GM19099 (cell line): ENCODE results near the gene ISL2.

Source experiments
- POLR2A ChIP-seq: IDR thresholded peaks from 3 replicates; pipeline ENCODE4 v1.6.1; 2011; ENCODE audit warnings: low read depth; ENCODE audit not compliant: insufficient read length; ENCODE audit errors: extremely low read depth

The ISL2 gene

GRCh38 chr15:76336254-76337058 lies at the start of gene ISL2:
ISL2 (plus strand) TSS chr15:76336773; CDS start chr15:76336884, 111 bp downstream.
- TF ChIP-seq POLR2A: peak; percentile 83

DNA sequence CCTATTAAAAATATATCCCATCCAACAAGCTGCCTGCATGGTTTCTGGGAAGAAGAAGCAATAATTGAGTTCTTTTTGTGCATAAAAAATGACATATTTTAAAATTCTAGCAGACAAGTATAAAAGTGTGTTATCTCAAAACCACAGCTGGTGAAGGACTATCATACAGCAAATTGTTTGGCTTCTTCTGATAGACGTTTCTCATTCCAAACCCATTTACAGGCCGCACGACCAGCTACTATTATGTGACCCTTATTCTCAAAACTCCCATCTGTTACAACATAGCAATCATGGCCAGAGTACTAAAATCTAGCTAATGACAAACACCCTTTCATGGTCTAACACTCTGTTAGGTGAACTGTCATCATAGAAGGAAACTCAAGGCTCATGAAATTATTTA lies 47.0 kb upstream of the ISL2 start:
- TF ChIP-seq POLR2A: no peak

DNA sequence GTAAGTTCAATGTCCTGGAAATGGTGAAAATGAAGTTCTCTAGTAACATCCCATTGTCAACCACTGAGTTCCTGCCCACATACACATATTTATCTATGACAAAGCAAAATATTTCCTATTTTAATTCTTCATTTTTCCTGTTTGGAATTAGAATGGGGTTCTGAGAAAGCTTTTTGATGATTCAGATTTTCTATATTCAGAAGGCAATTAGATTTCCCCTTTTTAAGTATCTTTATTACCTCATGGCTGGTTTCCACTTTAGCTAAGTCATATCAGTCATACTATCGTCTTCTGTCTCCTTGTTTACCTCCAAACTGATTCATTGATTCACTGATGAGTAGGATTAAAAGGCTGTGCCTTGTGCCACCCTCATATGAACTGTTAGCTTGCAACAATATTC lies 43.2 kb upstream of the ISL2 start:
- TF ChIP-seq POLR2A: no peak

DNA sequence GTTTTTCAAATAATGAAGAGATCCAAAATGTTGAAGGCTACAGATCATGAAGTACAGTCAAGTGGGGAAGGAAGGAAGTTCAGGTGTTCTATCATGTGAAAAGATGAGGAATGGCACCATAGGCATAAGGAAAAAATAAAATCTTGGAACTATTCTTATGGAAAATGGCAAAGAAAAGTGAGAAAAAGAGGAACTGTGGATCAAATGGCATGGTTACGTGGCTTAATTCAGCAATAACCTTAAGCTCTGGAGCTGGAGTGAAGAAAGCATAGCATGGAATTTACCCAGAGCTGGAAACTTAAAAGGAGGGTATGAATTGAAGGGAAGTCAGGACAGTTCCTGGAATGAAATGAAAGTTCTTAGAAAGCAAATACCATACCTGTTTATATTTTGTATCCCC lies 39.7 kb upstream of the ISL2 start:
- no peak for TF ChIP-seq POLR2A

- TF ChIP-seq POLR2A: no peak
Measured at GRCh38 chr15:76298986-76299385, 37.6 kb upstream of the ISL2 start.

- TF ChIP-seq POLR2A: no peak
Measured at GRCh38 chr15:76299786-76300185, 36.8 kb upstream of the ISL2 start.

DNA sequence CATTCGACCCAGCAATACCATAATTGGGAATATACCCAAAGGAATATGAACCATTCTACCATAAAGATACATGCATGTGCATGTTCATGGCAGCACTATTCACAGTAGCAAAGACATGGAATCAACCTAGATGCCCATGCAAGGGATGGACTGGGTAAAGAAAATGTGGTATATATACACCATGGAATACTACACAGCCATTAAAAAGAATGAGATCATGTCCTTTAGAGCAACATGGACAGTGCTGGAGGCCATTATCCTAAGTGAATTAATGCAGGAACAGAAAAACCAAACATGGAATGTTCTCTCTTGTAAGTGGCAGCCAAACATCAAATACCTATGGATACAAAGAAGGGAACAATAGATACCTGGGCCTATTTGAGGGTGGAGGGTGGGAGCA lies 32.7 kb upstream of the ISL2 start:
- TF ChIP-seq POLR2A: no peak

- TF ChIP-seq POLR2A: no peak
Measured at GRCh38 chr15:76309601-76310330, 26.8 kb upstream of the ISL2 start.

GRCh38 chr15:76310475-76311099 lies 26.0 kb upstream of the ISL2 start:
- no peak for TF ChIP-seq POLR2A

DNA sequence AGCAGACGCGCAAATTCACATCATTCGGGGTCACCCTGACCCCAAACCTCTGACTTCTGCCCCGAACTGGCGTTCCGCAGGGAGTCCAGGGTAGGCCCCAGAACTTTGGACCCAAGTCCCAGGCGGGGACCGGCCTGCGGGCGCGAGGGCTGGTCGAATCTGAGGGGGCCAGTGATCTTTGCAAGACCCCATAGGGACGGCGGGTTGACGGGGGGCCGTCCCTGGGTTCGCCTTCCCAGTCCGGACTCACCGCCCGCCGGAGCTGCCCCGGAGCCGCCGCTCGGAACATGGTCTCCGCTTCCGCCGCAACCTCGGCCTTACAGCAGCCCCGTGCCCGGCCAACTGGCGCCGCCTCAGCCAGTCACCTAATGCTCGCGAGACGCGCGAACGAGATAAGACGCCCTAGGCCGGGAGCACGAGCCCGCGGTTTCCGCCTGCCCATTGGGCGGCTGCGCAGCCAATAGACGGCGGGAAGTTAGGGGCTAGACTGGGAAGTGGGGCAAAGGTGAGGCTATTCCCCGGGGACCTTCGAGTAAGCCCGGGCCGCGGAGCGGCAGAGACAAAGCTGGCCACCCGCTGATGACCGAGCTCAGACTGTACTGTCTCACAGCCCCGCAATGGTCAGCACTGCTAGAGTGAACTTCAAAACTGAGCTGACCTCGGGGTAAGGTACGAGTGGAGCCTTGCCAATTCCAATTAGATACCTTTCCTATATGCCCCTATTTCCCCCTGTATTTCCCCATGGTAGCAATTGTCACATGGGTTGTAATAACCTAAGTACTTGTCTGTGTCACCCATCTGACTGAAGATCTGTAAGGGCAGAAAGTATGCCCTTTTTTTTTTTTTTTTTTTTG lies 25.2 kb upstream of the ISL2 start, which contains the start of gene ETFA:
ETFA (minus strand) TSS at position 370 of the 854 bp plus-strand sequence; CDS start at position 289, 81 bp downstream.
- TF ChIP-seq POLR2A: peak; percentile 97

DNA sequence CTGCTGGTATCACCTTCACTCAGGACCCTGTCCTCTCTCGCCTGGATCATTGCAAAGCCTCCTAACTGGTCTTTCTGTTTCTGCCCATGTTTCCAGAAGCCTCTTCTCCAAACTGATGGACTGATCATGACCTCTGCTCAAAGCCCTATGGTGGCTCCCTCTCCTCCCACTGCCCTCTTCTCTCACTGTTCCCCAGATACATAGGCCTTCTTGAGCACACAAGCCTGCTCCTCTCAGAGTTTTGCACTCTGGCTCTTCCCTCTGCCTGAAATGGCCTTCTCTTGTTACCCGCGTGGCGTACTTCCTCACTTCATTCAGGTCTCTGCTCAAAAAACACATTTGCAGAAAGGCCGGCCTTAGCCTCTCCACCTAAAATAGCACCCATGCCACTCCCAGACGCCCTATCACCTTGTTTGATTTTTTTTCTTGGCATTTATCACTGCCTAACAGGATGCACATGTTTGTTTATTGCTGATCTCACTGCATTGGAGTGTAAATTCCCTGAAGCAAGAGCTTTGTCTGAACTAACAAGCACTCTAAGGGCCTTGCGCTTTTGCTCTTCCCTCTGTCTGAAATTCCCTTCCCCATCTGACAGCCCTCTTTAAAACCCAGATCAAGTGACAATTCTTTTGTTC lies 23.9 kb upstream of the ISL2 start:
- no peak for TF ChIP-seq POLR2A

- TF ChIP-seq POLR2A: no peak
Measured at GRCh38 chr15:76313731-76314130, 22.8 kb upstream of the ISL2 start.

DNA sequence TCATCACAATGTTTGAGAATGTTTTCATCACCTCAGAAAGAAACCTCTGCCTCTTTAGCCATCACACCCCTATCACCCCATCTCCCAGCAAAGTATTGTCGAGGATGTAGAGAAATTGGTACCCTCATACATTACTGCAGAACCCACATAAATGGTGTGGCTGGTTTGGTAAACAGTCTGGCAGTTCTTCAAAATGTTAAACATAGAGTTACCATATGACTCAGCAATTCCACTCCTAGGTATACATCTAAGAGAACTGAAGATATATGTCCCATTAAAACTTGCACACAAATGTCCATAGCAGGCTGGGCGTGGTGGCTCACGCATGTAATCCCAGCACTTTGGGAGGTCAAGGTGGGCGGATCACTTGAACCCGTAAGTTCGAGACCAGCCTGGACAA lies 16.6 kb upstream of the ISL2 start:
- no peak for TF ChIP-seq POLR2A

DNA sequence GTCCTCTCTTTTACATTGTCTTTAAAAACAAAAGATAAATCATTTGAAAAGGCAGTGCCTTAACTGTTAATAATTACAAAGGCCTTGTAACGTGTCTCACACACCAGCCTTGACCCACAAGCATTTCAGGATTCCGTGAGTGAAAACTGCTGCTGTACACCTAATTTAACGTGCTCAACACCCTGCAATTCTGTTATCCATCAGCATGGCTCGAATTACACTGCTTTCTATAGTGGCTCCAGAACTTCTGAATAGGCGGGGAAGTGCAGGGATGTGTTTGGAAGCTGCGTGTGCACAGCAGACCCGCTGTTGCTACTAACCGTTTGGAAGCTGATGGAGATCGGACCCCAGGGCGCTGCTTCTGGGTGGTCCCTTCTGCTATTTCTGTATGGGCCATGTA lies 15.4 kb upstream of the ISL2 start:
- TF ChIP-seq POLR2A: no peak
